DND-41 (cell line): ENCODE measurements around the gene OTUB1.

Experiments used
- ATAC-seq: fragments of 200-7000 bp; cut with Tn5 transposase; 3 replicates; pipeline ENCODE4 v1.9.1; 2021; ENCODE audit warnings: low read depth; ENCODE audit not compliant: insufficient read depth
- DNase-seq: peaks from one replicate; pipeline ENCODE4 v3.0.0-alpha.2; 2020
- H2AFZ ChIP-seq: 2 replicates; pipeline ENCODE4 v1.6.0; 2012; ENCODE audit warnings: low read depth, low read length
- H3K27ac ChIP-seq: 2 replicates; pipeline ENCODE4 v1.5.1; 2012; ENCODE audit warnings: low read length, inconsistent platforms
- H3K27me3 ChIP-seq: fragments of 200-600 bp; sonication (generic); 2 replicates; pipeline ENCODE4 v1.6.0; 2012; ENCODE audit warnings: low read length, mild to moderate bottlenecking, inconsistent platforms; ENCODE audit not compliant: insufficient read depth, poor library complexity
- H3K36me3 ChIP-seq: 2 replicates; pipeline ENCODE4 v1.5.1; 2012; ENCODE audit warnings: low read length, inconsistent platforms; ENCODE audit not compliant: insufficient read depth
- H3K4me1 ChIP-seq: 2 replicates; pipeline ENCODE4 v1.5.1; 2012; ENCODE audit warnings: mild to moderate bottlenecking, low read length; ENCODE audit not compliant: insufficient read depth
- H3K4me2 ChIP-seq: 2 replicates; pipeline ENCODE4 v1.6.0; 2012; ENCODE audit warnings: mild to moderate bottlenecking, moderate library complexity, low read length, inconsistent platforms; ENCODE audit not compliant: insufficient read depth
- H3K4me3 ChIP-seq, 2 experiments: fragments of 200-600 bp in 1 of 2; shearing (Covaris generic) in 1 of 2; 2 replicates each; pipeline ENCODE4 v1.5.1; 2012 to 2016; ENCODE audit warnings: inconsistent platforms in 2 of 2, low read length in 2 of 2, mild to moderate bottlenecking in 2 of 2, low read depth in 1 of 2, moderate library complexity in 1 of 2
- H3K79me2 ChIP-seq: 2 replicates; pipeline ENCODE4 v1.6.0; 2012; ENCODE audit warnings: low read length, inconsistent platforms; ENCODE audit not compliant: insufficient read depth
- H3K9ac ChIP-seq: 2 replicates; pipeline ENCODE4 v1.6.0; 2012; ENCODE audit warnings: low read depth, mild to moderate bottlenecking, inconsistent platforms, low read length, moderate library complexity
- H3K9me3 ChIP-seq: 2 replicates; pipeline ENCODE4 v1.5.1; 2012; ENCODE audit warnings: low read length, moderate library complexity, mild to moderate bottlenecking, inconsistent platforms; ENCODE audit not compliant: insufficient read depth, severe bottlenecking
- H4K20me1 ChIP-seq: 2 replicates; pipeline ENCODE4 v1.6.0; 2012; ENCODE audit warnings: low read length; ENCODE audit not compliant: insufficient read depth
- EZH2 ChIP-seq: IDR thresholded peaks from 3 replicates; pipeline ENCODE4 v1.6.1; 2012; ENCODE audit warnings: borderline replicate concordance, low read depth, mild to moderate bottlenecking, moderate library complexity, low read length, inconsistent platforms; ENCODE audit not compliant: severe bottlenecking
- TF ChIP-seq, protein P1 (sequence below): IDR thresholded peaks from 2 replicates; pipeline ENCODE4 v1.5.1; 2012; ENCODE audit warnings: borderline replicate concordance, low read length, moderate library complexity, mild to moderate bottlenecking; ENCODE audit not compliant: poor library complexity, severe bottlenecking; ENCODE audit errors: extremely low read depth

Gene OTUB1, protein sequence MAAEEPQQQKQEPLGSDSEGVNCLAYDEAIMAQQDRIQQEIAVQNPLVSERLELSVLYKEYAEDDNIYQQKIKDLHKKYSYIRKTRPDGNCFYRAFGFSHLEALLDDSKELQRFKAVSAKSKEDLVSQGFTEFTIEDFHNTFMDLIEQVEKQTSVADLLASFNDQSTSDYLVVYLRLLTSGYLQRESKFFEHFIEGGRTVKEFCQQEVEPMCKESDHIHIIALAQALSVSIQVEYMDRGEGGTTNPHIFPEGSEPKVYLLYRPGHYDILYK

DNA sequence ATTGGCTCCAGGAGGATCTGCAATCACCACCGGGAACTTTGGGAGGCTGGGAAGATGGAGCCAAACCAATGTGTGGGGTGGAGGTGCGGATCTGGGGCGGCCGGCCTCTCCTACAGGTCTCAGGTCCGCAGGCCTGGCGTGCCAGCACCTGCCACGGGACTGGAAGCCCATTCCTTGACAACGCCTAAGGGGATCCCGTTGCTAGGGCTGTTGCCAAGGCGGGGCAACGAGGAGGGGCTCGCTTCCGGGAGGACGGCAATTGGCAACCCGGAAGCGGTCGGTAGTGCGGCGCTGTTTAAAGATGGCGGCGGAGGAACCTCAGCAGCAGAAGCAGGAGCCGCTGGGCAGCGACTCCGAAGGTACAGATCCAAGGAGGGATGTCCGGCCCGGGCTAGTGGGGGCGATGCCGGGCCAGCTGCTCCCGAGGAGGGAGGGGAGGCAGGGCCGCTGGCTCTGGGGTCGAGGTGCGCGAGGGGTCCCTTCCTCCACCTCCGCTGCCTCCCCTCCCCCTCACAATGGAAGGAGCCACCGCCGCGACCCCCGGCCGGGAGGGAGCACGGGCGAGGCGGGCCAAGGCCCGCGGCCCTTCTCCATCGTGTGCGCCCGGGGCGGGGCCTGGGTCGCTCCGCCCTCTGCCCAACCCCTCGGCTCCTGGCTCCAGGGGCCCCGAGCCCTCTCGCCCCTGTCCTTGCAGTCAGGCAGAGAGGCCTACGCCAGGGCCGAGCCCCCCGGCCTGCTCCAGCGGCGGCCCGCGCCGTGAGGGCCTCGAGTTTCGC lies at the start of gene OTUB1:
Gene OTUB1, plus strand, starts transcription at position 283 of the 776 bp plus-strand sequence. Its CDS starts 19 bp downstream, at position 302.
- Histone ChIP-seq H2AFZ (peak within 1 kb of the TSS; percentile 90), H3K9me3 (no peaks in the 10 kb centered on the region), H3K4me3 (peak within 1 kb of the TSS; percentile 89 to 94), H4K20me1 (peaks cover 35% of the 10 kb centered on the region; the same call in 1 of the 2 replicates), H3K4me2 (peak within 1 kb of the TSS; percentile 98), H3K9ac (peak within 1 kb of the TSS; percentile 95), H3K27ac (peak within 1 kb of the TSS; percentile 90), H3K27me3 (no peaks in the 10 kb centered on the region), H3K79me2 (peaks cover 74% of the 10 kb centered on the region), H3K4me1 (peaks cover 40% of the 10 kb centered on the region), H3K36me3 (peaks cover 41% of the 10 kb centered on the region)
- DNase-seq (peak; percentile 91), ATAC-seq (peak; percentile 89)
- TF ChIP-seq, protein P1, sequence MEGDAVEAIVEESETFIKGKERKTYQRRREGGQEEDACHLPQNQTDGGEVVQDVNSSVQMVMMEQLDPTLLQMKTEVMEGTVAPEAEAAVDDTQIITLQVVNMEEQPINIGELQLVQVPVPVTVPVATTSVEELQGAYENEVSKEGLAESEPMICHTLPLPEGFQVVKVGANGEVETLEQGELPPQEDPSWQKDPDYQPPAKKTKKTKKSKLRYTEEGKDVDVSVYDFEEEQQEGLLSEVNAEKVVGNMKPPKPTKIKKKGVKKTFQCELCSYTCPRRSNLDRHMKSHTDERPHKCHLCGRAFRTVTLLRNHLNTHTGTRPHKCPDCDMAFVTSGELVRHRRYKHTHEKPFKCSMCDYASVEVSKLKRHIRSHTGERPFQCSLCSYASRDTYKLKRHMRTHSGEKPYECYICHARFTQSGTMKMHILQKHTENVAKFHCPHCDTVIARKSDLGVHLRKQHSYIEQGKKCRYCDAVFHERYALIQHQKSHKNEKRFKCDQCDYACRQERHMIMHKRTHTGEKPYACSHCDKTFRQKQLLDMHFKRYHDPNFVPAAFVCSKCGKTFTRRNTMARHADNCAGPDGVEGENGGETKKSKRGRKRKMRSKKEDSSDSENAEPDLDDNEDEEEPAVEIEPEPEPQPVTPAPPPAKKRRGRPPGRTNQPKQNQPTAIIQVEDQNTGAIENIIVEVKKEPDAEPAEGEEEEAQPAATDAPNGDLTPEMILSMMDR, result no peak

DNA sequence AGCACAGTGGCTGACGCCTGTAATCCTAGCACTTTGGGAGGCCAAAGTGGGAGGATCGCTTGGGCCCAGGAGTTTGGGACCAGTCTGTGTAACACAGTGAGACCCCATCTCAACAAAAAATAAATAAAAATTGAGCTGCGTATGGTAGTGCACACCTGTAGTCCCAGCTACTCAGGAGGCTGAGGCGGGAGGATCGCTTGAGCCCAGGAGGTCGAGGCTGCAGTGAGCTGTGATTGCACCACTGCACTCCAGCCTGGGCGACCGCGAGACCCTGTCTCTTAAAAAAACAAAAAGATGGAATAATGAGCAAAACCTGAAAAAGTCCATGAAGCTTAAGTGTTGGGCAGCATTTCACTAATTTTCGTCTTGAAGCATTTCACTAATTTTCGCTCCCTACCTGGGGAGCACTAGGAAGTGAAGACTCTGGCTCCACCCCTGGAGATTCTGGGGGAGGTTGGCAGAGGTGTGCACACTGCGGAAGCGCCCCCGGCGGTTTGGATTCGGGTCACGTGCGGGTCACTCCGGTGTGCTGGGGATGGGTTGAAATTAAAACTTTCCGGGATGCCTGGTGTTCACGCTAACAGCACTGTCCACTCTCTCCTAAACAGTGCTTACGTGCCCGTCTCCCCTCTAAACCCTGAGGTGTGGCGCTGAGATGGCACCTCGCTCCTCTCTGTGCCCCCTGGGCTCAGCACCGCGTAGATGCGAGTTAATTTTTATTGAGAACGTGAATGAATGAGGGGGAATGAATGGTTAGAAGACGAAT lies 48.3 kb upstream of the OTUB1 start:
- Histone ChIP-seq H4K20me1 (peaks cover 7% of the 10 kb centered on the region; the same call in 1 of the 2 replicates), H3K9ac (peak overlapping the region; percentile 89), H3K79me2 (peaks cover 41% of the 10 kb centered on the region), H3K36me3 (peaks cover 11% of the 10 kb centered on the region), H2AFZ (peak overlapping the region; percentile 90), H3K27me3 (no peaks in the 10 kb centered on the region), H3K4me1 (peaks cover 32% of the 10 kb centered on the region), H3K4me2 (peak overlapping the region; percentile 83), H3K4me3 (peak overlapping the region in 1 of 2 experiments; percentile 98; a peak in 3 of 4 replicates), H3K9me3 (no peaks in the 10 kb centered on the region), H3K27ac (peak overlapping the region; percentile 54; the same call in 1 of the 2 replicates)
- TF ChIP-seq, protein P1, result no peak
- TF ChIP-seq EZH2, result no peak
- DNase-seq (no peak), ATAC-seq (peak; percentile 5; the same call in 2 of the 3 replicates)

DNA sequence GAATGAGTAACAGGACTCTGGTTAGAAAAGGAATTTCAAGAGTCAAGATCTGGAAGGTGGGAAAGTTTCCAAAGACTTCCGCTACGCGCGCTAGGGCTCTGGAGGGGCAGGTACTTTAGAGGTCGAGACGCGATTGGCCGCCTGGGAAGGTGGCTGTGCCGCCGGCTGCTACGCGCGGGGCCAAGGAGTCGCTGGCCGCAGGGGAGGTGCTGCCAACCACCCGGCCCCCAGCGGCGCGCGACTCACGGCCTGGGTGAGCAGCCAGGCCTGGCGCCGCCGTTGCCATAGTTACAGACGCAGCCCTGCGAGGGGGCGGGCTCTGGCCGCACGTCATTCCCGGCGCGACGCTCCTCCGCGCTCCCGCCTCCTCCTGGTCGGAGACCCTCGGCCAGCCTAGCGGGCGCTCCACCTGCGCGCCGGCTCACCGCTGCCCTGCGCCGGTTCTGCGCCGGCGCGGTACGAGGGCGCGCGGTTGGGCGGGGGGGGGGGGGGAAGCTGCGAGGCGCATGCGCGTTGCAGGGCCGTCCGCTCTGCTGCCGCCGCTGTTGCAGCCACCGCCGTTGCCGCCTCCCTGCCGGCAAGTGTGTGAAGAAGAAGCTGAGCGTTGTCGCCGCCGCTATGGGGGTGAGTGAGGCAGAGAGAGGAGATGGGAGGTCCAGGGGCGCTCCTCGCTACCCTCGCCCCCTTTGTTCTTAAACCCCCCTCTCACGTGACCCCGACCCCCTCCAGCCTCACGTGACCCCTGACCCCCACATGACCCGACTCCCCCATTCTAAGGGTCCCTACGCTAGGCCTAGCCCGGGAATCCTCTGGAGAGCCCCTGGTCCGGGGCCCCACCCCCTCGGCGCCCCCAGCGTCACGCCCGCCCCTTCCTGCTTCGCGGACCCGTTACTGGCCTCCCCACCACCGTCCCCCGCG lies 47.5 kb upstream of the OTUB1 start, which contains the start of gene NAA40:
Gene NAA40, plus strand, starts transcription at position 524 of the 918 bp plus-strand sequence. Its CDS starts 95 bp downstream, at position 619.
- peak within 1 kb of the TSS; percentile 83 for H3K4me2 ChIP-seq
- H3K27ac ChIP-seq, result peak within 1 kb of the TSS; percentile 93
- ATAC-seq (peak; percentile 92), DNase-seq (peak; percentile 93)
- H3K4me3 ChIP-seq, result peak within 1 kb of the TSS; percentile 98
- no peaks in the 10 kb centered on the region for H3K9me3 ChIP-seq
- TF ChIP-seq EZH2, result no peak
- TF ChIP-seq, protein P1, result peak; percentile 15
- H3K27me3 ChIP-seq, result no peaks in the 10 kb centered on the region
- H3K9ac ChIP-seq, result peak within 1 kb of the TSS; percentile 89
- H2AFZ ChIP-seq, result peak within 1 kb of the TSS; percentile 96
- H3K79me2 ChIP-seq, result peaks cover 49% of the 10 kb centered on the region
- H4K20me1 ChIP-seq, result peaks cover 11% of the 10 kb centered on the region; the same call in 1 of the 2 replicates
- H3K4me1 ChIP-seq, result peaks cover 32% of the 10 kb centered on the region
- peaks cover 15% of the 10 kb centered on the region for H3K36me3 ChIP-seq
